Transverse colon (tissue), 3 donors: ENCODE measurements around the gene OSTC.

Source experiments
- EP300 ChIP-seq: sonication (generic); formaldehyde crosslinking; IDR thresholded peaks from one replicate; pipeline ENCODE4 v1.6.1; 2017; ENCODE audit warnings: antibody characterized with exemption, low read depth
- TF ChIP-seq, protein P1 (sequence below), 5 experiments: fragments of 200-600 bp in 3 of 5; fragments of 450-650 bp in 2 of 5; sonication (generic) in 3 of 5; IDR thresholded peaks; 1 replicate in 2 of 5; 2 replicates in 3 of 5; pipeline ENCODE4 v1.5.1; 2016 to 2017; ENCODE audit warnings: antibody characterized with exemption in 5 of 5, inconsistent platforms in 3 of 5, mild to moderate bottlenecking in 2 of 5, moderate library complexity in 1 of 5

GRCh38 chr4:108700081-108700757 lies 49.8 kb downstream of the OSTC start:
- TF ChIP-seq, protein P1, sequence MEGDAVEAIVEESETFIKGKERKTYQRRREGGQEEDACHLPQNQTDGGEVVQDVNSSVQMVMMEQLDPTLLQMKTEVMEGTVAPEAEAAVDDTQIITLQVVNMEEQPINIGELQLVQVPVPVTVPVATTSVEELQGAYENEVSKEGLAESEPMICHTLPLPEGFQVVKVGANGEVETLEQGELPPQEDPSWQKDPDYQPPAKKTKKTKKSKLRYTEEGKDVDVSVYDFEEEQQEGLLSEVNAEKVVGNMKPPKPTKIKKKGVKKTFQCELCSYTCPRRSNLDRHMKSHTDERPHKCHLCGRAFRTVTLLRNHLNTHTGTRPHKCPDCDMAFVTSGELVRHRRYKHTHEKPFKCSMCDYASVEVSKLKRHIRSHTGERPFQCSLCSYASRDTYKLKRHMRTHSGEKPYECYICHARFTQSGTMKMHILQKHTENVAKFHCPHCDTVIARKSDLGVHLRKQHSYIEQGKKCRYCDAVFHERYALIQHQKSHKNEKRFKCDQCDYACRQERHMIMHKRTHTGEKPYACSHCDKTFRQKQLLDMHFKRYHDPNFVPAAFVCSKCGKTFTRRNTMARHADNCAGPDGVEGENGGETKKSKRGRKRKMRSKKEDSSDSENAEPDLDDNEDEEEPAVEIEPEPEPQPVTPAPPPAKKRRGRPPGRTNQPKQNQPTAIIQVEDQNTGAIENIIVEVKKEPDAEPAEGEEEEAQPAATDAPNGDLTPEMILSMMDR (IDR thresholded peaks at IDR 0.05) = no peak
- TF ChIP-seq EP300 = no peak
